WTC11 (cell line): Measurements from ENCODE around the gene NFX1.

Experiments
- CBFB ChIP-seq: sonication (generic); formaldehyde crosslinking; IDR thresholded peaks from 2 replicates; pipeline ENCODE4 v1.8.1; 2022; ENCODE audit warnings: mild to moderate bottlenecking, low read depth, missing genetic modification reagents
- HMGXB4 ChIP-seq: sonication (generic); formaldehyde crosslinking; IDR thresholded peaks from 2 replicates; pipeline ENCODE4 v1.8.1; 2023; ENCODE audit warnings: mild to moderate bottlenecking, moderate library complexity, missing genetic modification reagents
- JUN ChIP-seq: sonication (generic); formaldehyde crosslinking; IDR thresholded peaks from 2 replicates; pipeline ENCODE4 v1.8.0; 2023; ENCODE audit warnings: mild to moderate bottlenecking, missing genetic modification reagents
- SP1 ChIP-seq: sonication (generic); formaldehyde crosslinking; conservative IDR thresholded peaks from 2 replicates; pipeline ENCODE4 v1.8.1; 2022; ENCODE audit warnings: missing genetic modification reagents
- ZNF138 ChIP-seq: sonication (generic); formaldehyde crosslinking; conservative IDR thresholded peaks from 2 replicates; pipeline ENCODE4 v1.8.1; 2022; ENCODE audit warnings: mild to moderate bottlenecking, moderate library complexity, missing genetic modification reagents
- ZNF512 ChIP-seq: sonication (generic); formaldehyde crosslinking; IDR thresholded peaks from 2 replicates; pipeline ENCODE4 v1.8.1; 2022; ENCODE audit warnings: missing genetic modification reagents, borderline replicate concordance
- TF ChIP-seq, protein P1 (sequence below): sonication (generic); formaldehyde crosslinking; IDR thresholded peaks from 2 replicates; pipeline ENCODE4 v1.8.0; 2022; ENCODE audit warnings: mild to moderate bottlenecking, missing genetic modification reagents
- TF ChIP-seq, protein P2 (sequence below): fragments of 200-600 bp; IDR thresholded peaks from 2 replicates; pipeline ENCODE4 v1.8.0; 2022; ENCODE audit warnings: antibody characterized with exemption
- TF ChIP-seq, protein P3 (sequence below): fragments of 250-450 bp; sonication (Bioruptor Pico); IDR thresholded peaks from 2 replicates; pipeline ENCODE4 v1.9.0; 2021; ENCODE audit warnings: mild to moderate bottlenecking
- TF ChIP-seq, protein P4 (sequence below): sonication (generic); formaldehyde crosslinking; IDR thresholded peaks from 2 replicates; pipeline ENCODE4 v1.8.0; 2022; ENCODE audit warnings: mild to moderate bottlenecking, missing genetic modification reagents
- TF ChIP-seq, protein P5 (sequence below): sonication (generic); formaldehyde crosslinking; IDR thresholded peaks from 2 replicates; pipeline ENCODE4 v1.8.1; 2022; ENCODE audit warnings: low read depth, missing genetic modification reagents, borderline replicate concordance
- TF ChIP-seq, protein P6 (sequence below): sonication (generic); formaldehyde crosslinking; conservative IDR thresholded peaks from 2 replicates; pipeline ENCODE4 v1.8.1; 2023; ENCODE audit warnings: mild to moderate bottlenecking, low read depth, missing genetic modification reagents, moderate library complexity

DNA sequence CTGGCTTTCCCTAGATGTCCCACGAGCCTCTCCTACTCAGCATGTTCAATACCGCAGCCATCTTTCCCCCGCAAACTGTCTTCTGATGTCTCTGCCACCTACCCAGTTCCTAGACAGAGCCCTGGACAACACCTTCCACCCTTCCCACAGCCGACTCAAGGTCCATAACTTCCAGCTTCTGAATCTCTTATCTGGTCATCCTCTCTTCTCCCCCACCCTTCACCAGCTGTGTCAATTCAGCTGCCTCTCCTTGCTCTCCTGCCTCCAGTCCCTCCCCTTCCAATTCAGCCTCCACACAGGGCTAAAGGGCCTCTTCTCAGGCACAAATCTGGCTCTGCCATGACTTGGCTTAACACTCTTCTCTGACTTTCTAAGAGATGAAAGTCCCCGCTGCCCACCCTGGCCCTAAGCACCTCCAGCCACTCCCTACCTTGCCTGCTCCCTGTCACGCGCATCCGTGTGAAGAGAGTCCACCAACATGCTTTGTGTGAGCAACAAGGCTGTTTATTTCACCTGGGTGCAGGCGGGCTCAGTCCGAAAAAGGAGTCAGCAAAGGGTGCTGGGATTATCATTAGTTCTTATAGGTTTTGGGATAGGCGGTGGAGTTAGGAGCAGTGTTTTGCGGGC, 86.9 kb downstream of the NFX1 start:
- TF ChIP-seq SP1 (CRISPR knock-in tag) (no peak), CBFB (CRISPR knock-in tag) (no peak), ZNF138 (CRISPR knock-in tag) (no peak), HMGXB4 (CRISPR knock-in tag) (no peak), ZNF512 (CRISPR knock-in tag) (no peak), JUN (CRISPR knock-in tag) (no peak)
- TF ChIP-seq, protein P1, sequence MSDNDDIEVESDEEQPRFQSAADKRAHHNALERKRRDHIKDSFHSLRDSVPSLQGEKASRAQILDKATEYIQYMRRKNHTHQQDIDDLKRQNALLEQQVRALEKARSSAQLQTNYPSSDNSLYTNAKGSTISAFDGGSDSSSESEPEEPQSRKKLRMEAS (CRISPR knock-in tag) = no peak
- TF ChIP-seq, protein P2, sequence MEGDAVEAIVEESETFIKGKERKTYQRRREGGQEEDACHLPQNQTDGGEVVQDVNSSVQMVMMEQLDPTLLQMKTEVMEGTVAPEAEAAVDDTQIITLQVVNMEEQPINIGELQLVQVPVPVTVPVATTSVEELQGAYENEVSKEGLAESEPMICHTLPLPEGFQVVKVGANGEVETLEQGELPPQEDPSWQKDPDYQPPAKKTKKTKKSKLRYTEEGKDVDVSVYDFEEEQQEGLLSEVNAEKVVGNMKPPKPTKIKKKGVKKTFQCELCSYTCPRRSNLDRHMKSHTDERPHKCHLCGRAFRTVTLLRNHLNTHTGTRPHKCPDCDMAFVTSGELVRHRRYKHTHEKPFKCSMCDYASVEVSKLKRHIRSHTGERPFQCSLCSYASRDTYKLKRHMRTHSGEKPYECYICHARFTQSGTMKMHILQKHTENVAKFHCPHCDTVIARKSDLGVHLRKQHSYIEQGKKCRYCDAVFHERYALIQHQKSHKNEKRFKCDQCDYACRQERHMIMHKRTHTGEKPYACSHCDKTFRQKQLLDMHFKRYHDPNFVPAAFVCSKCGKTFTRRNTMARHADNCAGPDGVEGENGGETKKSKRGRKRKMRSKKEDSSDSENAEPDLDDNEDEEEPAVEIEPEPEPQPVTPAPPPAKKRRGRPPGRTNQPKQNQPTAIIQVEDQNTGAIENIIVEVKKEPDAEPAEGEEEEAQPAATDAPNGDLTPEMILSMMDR = no peak
- TF ChIP-seq, protein P3, sequence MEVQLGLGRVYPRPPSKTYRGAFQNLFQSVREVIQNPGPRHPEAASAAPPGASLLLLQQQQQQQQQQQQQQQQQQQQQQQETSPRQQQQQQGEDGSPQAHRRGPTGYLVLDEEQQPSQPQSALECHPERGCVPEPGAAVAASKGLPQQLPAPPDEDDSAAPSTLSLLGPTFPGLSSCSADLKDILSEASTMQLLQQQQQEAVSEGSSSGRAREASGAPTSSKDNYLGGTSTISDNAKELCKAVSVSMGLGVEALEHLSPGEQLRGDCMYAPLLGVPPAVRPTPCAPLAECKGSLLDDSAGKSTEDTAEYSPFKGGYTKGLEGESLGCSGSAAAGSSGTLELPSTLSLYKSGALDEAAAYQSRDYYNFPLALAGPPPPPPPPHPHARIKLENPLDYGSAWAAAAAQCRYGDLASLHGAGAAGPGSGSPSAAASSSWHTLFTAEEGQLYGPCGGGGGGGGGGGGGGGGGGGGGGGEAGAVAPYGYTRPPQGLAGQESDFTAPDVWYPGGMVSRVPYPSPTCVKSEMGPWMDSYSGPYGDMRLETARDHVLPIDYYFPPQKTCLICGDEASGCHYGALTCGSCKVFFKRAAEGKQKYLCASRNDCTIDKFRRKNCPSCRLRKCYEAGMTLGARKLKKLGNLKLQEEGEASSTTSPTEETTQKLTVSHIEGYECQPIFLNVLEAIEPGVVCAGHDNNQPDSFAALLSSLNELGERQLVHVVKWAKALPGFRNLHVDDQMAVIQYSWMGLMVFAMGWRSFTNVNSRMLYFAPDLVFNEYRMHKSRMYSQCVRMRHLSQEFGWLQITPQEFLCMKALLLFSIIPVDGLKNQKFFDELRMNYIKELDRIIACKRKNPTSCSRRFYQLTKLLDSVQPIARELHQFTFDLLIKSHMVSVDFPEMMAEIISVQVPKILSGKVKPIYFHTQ (CRISPR knock-in tag) = no peak
- TF ChIP-seq, protein P4, sequence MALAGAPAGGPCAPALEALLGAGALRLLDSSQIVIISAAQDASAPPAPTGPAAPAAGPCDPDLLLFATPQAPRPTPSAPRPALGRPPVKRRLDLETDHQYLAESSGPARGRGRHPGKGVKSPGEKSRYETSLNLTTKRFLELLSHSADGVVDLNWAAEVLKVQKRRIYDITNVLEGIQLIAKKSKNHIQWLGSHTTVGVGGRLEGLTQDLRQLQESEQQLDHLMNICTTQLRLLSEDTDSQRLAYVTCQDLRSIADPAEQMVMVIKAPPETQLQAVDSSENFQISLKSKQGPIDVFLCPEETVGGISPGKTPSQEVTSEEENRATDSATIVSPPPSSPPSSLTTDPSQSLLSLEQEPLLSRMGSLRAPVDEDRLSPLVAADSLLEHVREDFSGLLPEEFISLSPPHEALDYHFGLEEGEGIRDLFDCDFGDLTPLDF (CRISPR knock-in tag) = no peak
- TF ChIP-seq, protein P5, sequence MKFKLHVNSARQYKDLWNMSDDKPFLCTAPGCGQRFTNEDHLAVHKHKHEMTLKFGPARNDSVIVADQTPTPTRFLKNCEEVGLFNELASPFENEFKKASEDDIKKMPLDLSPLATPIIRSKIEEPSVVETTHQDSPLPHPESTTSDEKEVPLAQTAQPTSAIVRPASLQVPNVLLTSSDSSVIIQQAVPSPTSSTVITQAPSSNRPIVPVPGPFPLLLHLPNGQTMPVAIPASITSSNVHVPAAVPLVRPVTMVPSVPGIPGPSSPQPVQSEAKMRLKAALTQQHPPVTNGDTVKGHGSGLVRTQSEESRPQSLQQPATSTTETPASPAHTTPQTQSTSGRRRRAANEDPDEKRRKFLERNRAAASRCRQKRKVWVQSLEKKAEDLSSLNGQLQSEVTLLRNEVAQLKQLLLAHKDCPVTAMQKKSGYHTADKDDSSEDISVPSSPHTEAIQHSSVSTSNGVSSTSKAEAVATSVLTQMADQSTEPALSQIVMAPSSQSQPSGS (CRISPR knock-in tag) = no peak
- TF ChIP-seq, protein P6, sequence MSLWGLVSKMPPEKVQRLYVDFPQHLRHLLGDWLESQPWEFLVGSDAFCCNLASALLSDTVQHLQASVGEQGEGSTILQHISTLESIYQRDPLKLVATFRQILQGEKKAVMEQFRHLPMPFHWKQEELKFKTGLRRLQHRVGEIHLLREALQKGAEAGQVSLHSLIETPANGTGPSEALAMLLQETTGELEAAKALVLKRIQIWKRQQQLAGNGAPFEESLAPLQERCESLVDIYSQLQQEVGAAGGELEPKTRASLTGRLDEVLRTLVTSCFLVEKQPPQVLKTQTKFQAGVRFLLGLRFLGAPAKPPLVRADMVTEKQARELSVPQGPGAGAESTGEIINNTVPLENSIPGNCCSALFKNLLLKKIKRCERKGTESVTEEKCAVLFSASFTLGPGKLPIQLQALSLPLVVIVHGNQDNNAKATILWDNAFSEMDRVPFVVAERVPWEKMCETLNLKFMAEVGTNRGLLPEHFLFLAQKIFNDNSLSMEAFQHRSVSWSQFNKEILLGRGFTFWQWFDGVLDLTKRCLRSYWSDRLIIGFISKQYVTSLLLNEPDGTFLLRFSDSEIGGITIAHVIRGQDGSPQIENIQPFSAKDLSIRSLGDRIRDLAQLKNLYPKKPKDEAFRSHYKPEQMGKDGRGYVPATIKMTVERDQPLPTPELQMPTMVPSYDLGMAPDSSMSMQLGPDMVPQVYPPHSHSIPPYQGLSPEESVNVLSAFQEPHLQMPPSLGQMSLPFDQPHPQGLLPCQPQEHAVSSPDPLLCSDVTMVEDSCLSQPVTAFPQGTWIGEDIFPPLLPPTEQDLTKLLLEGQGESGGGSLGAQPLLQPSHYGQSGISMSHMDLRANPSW = no peak
